SK-N-SH (cell line): ENCODE measurements around the gene INO80D.

Source experiments
- CTCF ChIP-seq: fragments of 200-600 bp; sonication (generic); IDR thresholded peaks from 2 replicates; pipeline ENCODE4 v1.6.1; 2017; ENCODE audit warnings: antibody characterized with exemption, mild to moderate bottlenecking, moderate library complexity
- MAX ChIP-seq: IDR thresholded peaks from 2 replicates; pipeline ENCODE4 v1.4.0; 2012; ENCODE audit warnings: low read depth
- MXI1 ChIP-seq: IDR thresholded peaks from 2 replicates; pipeline ENCODE4 v1.6.1; 2012; ENCODE audit warnings: mild to moderate bottlenecking, low read depth, low read length, improper control_type of control experiment
- RAD21 ChIP-seq: IDR thresholded peaks from 2 replicates; pipeline ENCODE4 v1.6.1; 2012; ENCODE audit warnings: mild to moderate bottlenecking, low read length

GRCh38 chr2:206004004-206004693 lies 81.8 kb downstream of the INO80D start:
- TF ChIP-seq MXI1 (no peak), CTCF (peak; percentile 46), MAX (no peak), RAD21 (peak; percentile 54)
